Left lung (tissue), 10 donors: ENCODE measurements around the gene INSYN1. TPM values are rescaled to one million over a fixed set of nuclear protein-coding genes. Genes with fewer than 3 reads are reported as not detected.
A peak's percentile ranks its signal among the peaks of the same experiment; 100 is the strongest.
"Not testable (repeated sequence)": the region's sequence is repeated elsewhere in the genome, so short reads cannot be mapped to it uniquely, and the experiment has no call there.

Experiments
- ATAC-seq: fragments of 200-7000 bp; cut with Tn5 transposase; one replicate; pipeline ENCODE4 v1.9.1; 2020; ENCODE audit warnings: moderate library complexity
- DNase-seq, 4 donors: peaks; one replicate each; pipeline ENCODE4 v3.0.0-alpha.2; 2013 to 2020
- H3K27ac ChIP-seq, 2 donors: fragments of 200-600 bp; sonication (generic) in 1 of 2; one replicate each; pipeline versions ENCODE4 v1.5.0 to v1.8.0; 2020 to 2021
- H3K27me3 ChIP-seq, 2 donors: fragments of 200-600 bp; sonication (generic) in 1 of 2; one replicate each; pipeline versions ENCODE4 v1.5.0 to v1.8.0; 2020 to 2021
- H3K36me3 ChIP-seq, 2 donors: fragments of 200-600 bp; sonication (generic) in 1 of 2; one replicate each; pipeline versions ENCODE4 v1.5.0 to v1.8.0; 2020 to 2021
- H3K4me1 ChIP-seq, 2 donors: fragments of 200-600 bp; one replicate each; pipeline ENCODE4 v1.8.0; 2021
- H3K4me3 ChIP-seq, 2 donors: fragments of 200-600 bp; sonication (generic) in 1 of 2; one replicate each; pipeline versions ENCODE4 v1.5.0 to v1.8.0; 2020 to 2021; ENCODE audit warnings: mild to moderate bottlenecking in 1 of 2
- H3K9me3 ChIP-seq, 2 donors: fragments of 200-600 bp; sonication (generic) in 1 of 2; one replicate each; pipeline versions ENCODE4 v1.5.0 to v1.8.0; 2020 to 2021
- CTCF ChIP-seq, 2 donors: fragments of 200-600 bp; sonication (generic) in 1 of 2; IDR thresholded peaks; one replicate each; pipeline versions ENCODE4 v1.5.0 to v1.8.0; 2021; ENCODE audit warnings: antibody characterized with exemption in 2 of 2
- intact Hi-C, 2 donors: fragments of 100-400 bp; cut with DNase I; formaldehyde crosslinking; loops; one replicate each; pipeline versions ENCODE4 v1.11.2 to v1.14.2; 2022
- polyA plus RNA-seq, 6 donors: library from polyadenylated mRNA; unstranded; fragments of 120-200 nt; gene quantifications; one replicate each; pipeline ENCODE4 v1.2.1, GENCODE V29; 2013; ENCODE audit not compliant: insufficient read length in 6 of 6
- total RNA-seq, 2 donors: library from RNA; stranded (reverse); fragmentation: NEBNext Ultra II Directional; extraction: Animal tissue kit (Norgen Biotek cat#: 25700); gene quantifications; one replicate each; pipeline ENCODE4 v1.2.1, GENCODE V29; 2021
- donor health status: DM: no; HTN: yes; CAD: no.
- donor health status: DM: no; HTN: no; CAD: no.

INSYN1 gene
- total and polyA plus RNA-seq, 8 donors = 2.8 to 40.7 (median 20.6) TPM

GRCh38 chr15:73737535-73737934 lies 15.6 kb downstream of the INSYN1 start:
- Histone ChIP-seq H3K27ac (no peak overlapping the region), H3K27me3 (peaks cover 0 to 27% of the 10 kb centered on the region in 2 donors), H3K4me3 (no peak overlapping the region), H3K9me3 (no peaks in the 10 kb centered on the region), H3K4me1 (no peaks in the 10 kb centered on the region), H3K36me3 (no peaks in the 10 kb centered on the region)
- intact Hi-C loops = no loop called here
- DNase-seq (no peak), ATAC-seq (no peak)
- no peak for TF ChIP-seq CTCF (IDR thresholded peaks at IDR 0.05)

DNA sequence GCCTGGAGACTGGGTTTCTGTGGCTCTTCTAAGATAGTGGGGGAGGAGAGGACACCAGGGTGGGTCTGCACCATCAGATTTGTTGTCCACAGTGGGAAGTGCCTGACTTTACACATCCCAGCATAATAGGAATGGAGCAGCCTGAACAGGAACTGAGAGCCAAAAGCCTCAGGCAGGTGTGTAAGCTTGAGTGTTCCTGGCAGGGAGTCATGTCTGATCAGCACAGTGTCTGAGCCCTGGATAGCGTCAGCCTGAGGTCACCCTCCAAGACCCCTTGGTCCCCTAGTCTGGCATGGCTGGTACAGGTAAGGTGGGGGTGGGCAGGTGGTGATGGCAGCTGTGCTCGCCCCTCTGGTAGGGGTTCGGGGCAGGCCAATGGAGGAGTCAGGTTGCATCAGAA lies 20.2 kb downstream of the INSYN1 start:
- no peaks in the 10 kb centered on the region for H3K36me3 ChIP-seq
- H3K9me3 ChIP-seq = peaks cover 0 to 2% of the 10 kb centered on the region in 2 donors
- no peak for TF ChIP-seq CTCF (IDR thresholded peaks at IDR 0.05)
- no peaks in the 10 kb centered on the region for H3K4me1 ChIP-seq
- no peak for ATAC-seq
- no peak overlapping the region for H3K4me3 ChIP-seq
- peaks cover 0 to 17% of the 10 kb centered on the region in 2 donors for H3K27me3 ChIP-seq
- no peak overlapping the region for H3K27ac ChIP-seq
- intact Hi-C loops = no loop called here
- DNase-seq = no peak

GRCh38 chr15:73732051-73732450 lies 21.1 kb downstream of the INSYN1 start:
- H3K27me3 ChIP-seq = peaks cover 0 to 13% of the 10 kb centered on the region in 2 donors
- H3K4me3 ChIP-seq, ATAC-seq, H3K9me3 ChIP-seq, DNase-seq, H3K27ac ChIP-seq, intact Hi-C loops, H3K36me3 ChIP-seq, H3K4me1 ChIP-seq: not testable (repeated sequence)

GRCh38 chr15:73727330-73727976 lies 25.7 kb downstream of the INSYN1 start:
- Histone ChIP-seq H3K9me3 (peaks cover 0 to 2% of the 10 kb centered on the region in 2 donors), H3K27me3 (no peaks in the 10 kb centered on the region), H3K27ac (no peak overlapping the region), H3K4me1 (no peaks in the 10 kb centered on the region), H3K36me3 (no peaks in the 10 kb centered on the region), H3K4me3 (no peak overlapping the region)
- intact Hi-C loops = no loop called here
- DNase-seq (no peak), ATAC-seq (no peak)
- TF ChIP-seq CTCF (IDR thresholded peaks at IDR 0.05) = no peak

GRCh38 chr15:73724212-73724611 lies 28.9 kb downstream of the INSYN1 start:
- no peak for TF ChIP-seq CTCF (IDR thresholded peaks at IDR 0.05)
- no peak for DNase-seq
- Histone ChIP-seq H3K9me3 (no peaks in the 10 kb centered on the region), H3K4me3 (no peak overlapping the region), H3K27ac (no peak overlapping the region), H3K27me3 (no peaks in the 10 kb centered on the region), H3K36me3 (no peaks in the 10 kb centered on the region), H3K4me1 (no peaks in the 10 kb centered on the region)
- intact Hi-C loops = no loop called here
- ATAC-seq = no peak

- Histone ChIP-seq H3K27me3 (no peaks in the 10 kb centered on the region), H3K4me3 (no peak overlapping the region), H3K27ac (no peak overlapping the region), H3K36me3 (no peaks in the 10 kb centered on the region), H3K9me3 (no peaks in the 10 kb centered on the region), H3K4me1 (no peaks in the 10 kb centered on the region)
- peak in 1 of 4 donors; percentile 25 for DNase-seq
- peak; percentile 61 for ATAC-seq
- intact Hi-C loops = no loop called here
- TF ChIP-seq CTCF (IDR thresholded peaks at IDR 0.05) = no peak
Measured at GRCh38 chr15:73723191-73723590, 30.0 kb downstream of the INSYN1 start.
